HCT116 (cell line): ENCODE results near the gene ADAMTS14. TPM values are rescaled to one million over a fixed set of nuclear protein-coding genes. Genes with fewer than 3 reads are reported as not detected.
"Not testable (repeated sequence)": the region's sequence is repeated elsewhere in the genome, so short reads cannot be mapped to it uniquely, and the experiment has no call there.

Experiments
- ATAC-seq: fragments of 200-7000 bp; cut with Tn5 transposase; 2 replicates; pipeline ENCODE4 v1.9.1; 2020; ENCODE audit warnings: mild to moderate bottlenecking, moderate library complexity
- BruUV-seq: library from RNA; stranded (reverse); fragments of 400-500 nt; replicated peaks from 2 replicates; lab custom pipeline; 2021; lab: Mats Ljungman, UMichigan
- CTCF ChIA-PET: fragments of 300-600 bp; sonication (Branson Sonifier 250); formaldehyde crosslinking; loops from one replicate; lab custom pipeline; 2021; ENCODE audit warnings: antibody characterized with exemption; lab: Charles Lee
- POLR2A ChIA-PET: fragments of 300-600, 350-600 bp; sonication (Branson Sonifier 250); formaldehyde crosslinking; loops from one replicate; lab custom pipeline; 2021; ENCODE audit warnings: antibody characterized with exemption; lab: Charles Lee
- RAD21 ChIA-PET, 2 experiments: fragments of 300-600 bp; sonication (Branson Sonifier 250); formaldehyde crosslinking; loops; one replicate each; lab custom pipeline; 2023; ENCODE audit warnings: low total read pairs in 2 of 2; ENCODE audit not compliant: uncharacterized antibody in 2 of 2, unreplicated experiment in 2 of 2, low non-redundant PET in 1 of 2; lab: Charles Lee
- DNase-seq: peaks from one replicate; pipeline ENCODE4 v3.0.0-alpha.2; 2010; ENCODE audit warnings: low read depth, low spot score
- H2AFZ ChIP-seq: fragments of 200-600 bp; shearing (Covaris generic), sonication (generic); 2 replicates; pipeline ENCODE4 v1.6.1; 2017; ENCODE audit warnings: low read depth, mixed run types, mixed read lengths, antibody characterized with exemption, low read length; ENCODE audit not compliant: poor library complexity, severe bottlenecking
- H3K27ac ChIP-seq: 2 replicates; pipeline ENCODE4 v1.5.1; 2012; ENCODE audit warnings: low read depth, low read length
- H3K27me3 ChIP-seq: fragments of 200-600 bp; sonication (generic); 2 replicates; pipeline ENCODE4 v1.6.1; 2016; ENCODE audit warnings: mixed run types, low read length, mixed read lengths; ENCODE audit not compliant: insufficient read depth
- H3K36me3 ChIP-seq, 2 experiments: fragments of 200-500 bp in 1 of 2; fragments of 200-600 bp in 1 of 2; sonication (Bioruptor generic) in 1 of 2; sonication (generic) in 1 of 2; 2 replicates each; pipeline versions ENCODE4 v1.5.1 to v1.6.1; 2014 to 2016; ENCODE audit warnings: low read length in 2 of 2, inconsistent platforms in 1 of 2, mixed read lengths in 1 of 2, mixed run types in 1 of 2; ENCODE audit not compliant: insufficient read depth in 2 of 2, control insufficient read depth in 1 of 2
- H3K4me1 ChIP-seq, 2 experiments: fragments of 200-600 bp in 1 of 2; sonication (generic) in 1 of 2; 2 replicates each; pipeline versions ENCODE4 v1.5.1 to v1.6.1; 2012 to 2017; ENCODE audit warnings: low read length in 2 of 2, inconsistent platforms in 1 of 2, mild to moderate bottlenecking in 1 of 2, mixed read lengths in 1 of 2, mixed run types in 1 of 2, moderate library complexity in 1 of 2; ENCODE audit not compliant: insufficient read depth in 2 of 2, control insufficient read depth in 1 of 2
- H3K4me2 ChIP-seq: fragments of 200-600 bp; sonication (generic); 2 replicates; pipeline ENCODE4 v1.6.1; 2017; ENCODE audit warnings: mixed run types, low read length, mixed read lengths
- H3K4me3 ChIP-seq, 2 experiments: fragments of 200-600 bp in 1 of 2; sonication (generic) in 1 of 2; replicated peaks in 1 of 2; 2 replicates each; pipeline ENCODE4 v1.5.1; 2011 to 2016; ENCODE audit warnings: low read length in 2 of 2, control low read depth in 1 of 2, low read depth in 1 of 2, mild to moderate bottlenecking in 1 of 2, mixed read lengths in 1 of 2, mixed run types in 1 of 2
- H3K79me2 ChIP-seq: fragments of 200-600 bp; sonication (generic); 2 replicates; pipeline ENCODE4 v1.6.1; 2017; ENCODE audit warnings: mild to moderate bottlenecking, mixed run types, low read length, moderate library complexity, mixed read lengths; ENCODE audit not compliant: insufficient read depth
- H3K9ac ChIP-seq: fragments of 200-600 bp; sonication (generic); 2 replicates; pipeline ENCODE4 v1.6.1; 2016; ENCODE audit warnings: low read length, mixed read lengths
- H3K9me2 ChIP-seq: fragments of 200-600 bp; sonication (generic), shearing (Covaris generic); 2 replicates; pipeline ENCODE4 v1.6.1; 2017; ENCODE audit warnings: mixed run types, mild to moderate bottlenecking, moderate library complexity; ENCODE audit not compliant: insufficient read depth
- H3K9me3 ChIP-seq, 2 experiments: fragments of 200-500 bp in 1 of 2; fragments of 200-600 bp in 1 of 2; sonication (Bioruptor generic) in 1 of 2; sonication (generic) in 1 of 2; 2 replicates each; pipeline ENCODE4 v1.6.1; 2014 to 2017; ENCODE audit warnings: low read length in 2 of 2, mixed read lengths in 2 of 2, inconsistent platforms in 1 of 2, low read depth in 1 of 2, mild to moderate bottlenecking in 1 of 2, mixed run types in 1 of 2, moderate library complexity in 1 of 2; ENCODE audit not compliant: control insufficient read depth in 1 of 2, insufficient read depth in 1 of 2
- H4K20me1 ChIP-seq: fragments of 200-600 bp; sonication (generic), shearing (Covaris generic); 2 replicates; pipeline ENCODE4 v1.6.1; 2017; ENCODE audit warnings: mixed run types, mild to moderate bottlenecking, moderate library complexity; ENCODE audit not compliant: insufficient read depth
- ATF3 ChIP-seq: IDR thresholded peaks from 2 replicates; pipeline ENCODE4 v1.6.1; 2012
- CTCF ChIP-seq, 3 experiments: fragments of 200-600 bp in 1 of 3; sonication (generic) in 1 of 3; IDR thresholded peaks in 2 of 3; conservative IDR thresholded peaks in 1 of 3; 2 replicates each; pipeline ENCODE4 v1.5.1; 2012 to 2017; ENCODE audit warnings: low read depth in 2 of 3, low read length in 2 of 3, antibody characterized with exemption in 1 of 3, borderline replicate concordance in 1 of 3, control low read depth in 1 of 3, mild to moderate bottlenecking in 1 of 3, mixed read lengths in 1 of 3, mixed run types in 1 of 3, moderate library complexity in 1 of 3; ENCODE audit not compliant: insufficient read depth in 1 of 3
- ELF1 ChIP-seq: IDR thresholded peaks from 2 replicates; pipeline ENCODE4 v1.6.1; 2012; ENCODE audit warnings: low read depth, borderline replicate concordance
- EZH2phosphoT487 ChIP-seq: fragments of 200-600 bp; IDR thresholded peaks from 2 replicates; pipeline ENCODE4 v1.6.1; 2018; ENCODE audit warnings: antibody characterized with exemption, borderline replicate concordance
- FOSL1 ChIP-seq: IDR thresholded peaks from 2 replicates; pipeline ENCODE4 v1.6.1; 2012; ENCODE audit warnings: low read depth
- POLR2AphosphoS5 ChIP-seq: IDR thresholded peaks from 2 replicates; pipeline ENCODE4 v1.6.1; 2011; ENCODE audit warnings: mild to moderate bottlenecking, low read depth, low read length, moderate library complexity
- YY1 ChIP-seq: IDR thresholded peaks from 2 replicates; pipeline ENCODE4 v1.6.1; 2011; ENCODE audit warnings: low read length, low read depth, moderate library complexity, mild to moderate bottlenecking; ENCODE audit not compliant: insufficient replicate concordance; ENCODE audit errors: extremely low read depth
- ZFX ChIP-seq: fragments of 450-650 bp; IDR thresholded peaks from 2 replicates; pipeline ENCODE4 v1.6.1; 2017
- ZNF274 ChIP-seq: fragments of 200-500 bp; sonication (Bioruptor generic); IDR thresholded peaks from 2 replicates; pipeline ENCODE4 v1.6.1; 2014; ENCODE audit warnings: mild to moderate bottlenecking, low read depth, low read length, inconsistent platforms
- intact Hi-C: fragments of 100-400 bp; cut with micrococcal nuclease; formaldehyde crosslinking; loops from 2 replicates; pipeline ENCODE4 v1.10.0; 2022
- total RNA-seq: library from RNA; stranded (reverse); gene quantifications from one replicate; pipeline ENCODE4 v1.2.1, GENCODE V29; 2021; ENCODE audit not compliant: unreplicated experiment

ADAMTS14 gene
- total RNA-seq, 1 experiment from 2014 or later = 13.2 TPM

DNA sequence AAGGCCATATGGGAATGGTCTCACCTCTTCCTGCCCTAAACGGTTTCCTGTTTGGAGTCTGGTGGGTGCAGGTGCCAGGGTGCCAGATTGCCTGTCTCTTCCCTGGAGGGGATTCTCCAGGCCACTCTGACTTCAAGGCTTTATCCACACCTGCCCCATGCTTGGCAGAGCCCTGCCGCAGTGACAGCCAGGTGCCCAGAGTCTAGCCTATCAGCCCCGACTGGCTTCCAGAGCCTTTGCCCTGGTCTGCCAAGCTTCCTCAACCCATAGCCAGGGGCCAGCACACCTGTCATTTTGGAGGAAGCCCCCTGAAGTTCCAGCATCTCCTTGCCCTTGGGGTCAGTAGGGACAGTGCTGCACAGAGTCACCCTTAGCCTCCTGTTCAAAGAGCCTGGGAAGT is 91.3 kb downstream of the ADAMTS14 start:
- RAD21 ChIA-PET = no interaction called here
- no peak overlapping the region for H3K27ac ChIP-seq
- no TSS peak for BruUV-seq
- H4K20me1 ChIP-seq = no peaks in the 10 kb centered on the region
- H3K27me3 ChIP-seq = no peaks in the 10 kb centered on the region
- no peak for TF ChIP-seq CTCF (IDR thresholded peaks at IDR 0.05 in 2 of 3, conservative IDR thresholded peaks at IDR 0.05 in 1 of 3; ENCODE audit: borderline replicate concordance in 1 of 3, insufficient read depth in 1 of 3, low read depth in 2 of 3, low read length in 2 of 3)
- intact Hi-C loops = no loop called here
- H3K9me2 ChIP-seq = no peaks in the 10 kb centered on the region
- peaks cover 8 to 12% of the 10 kb centered on the region in 2 experiments; a peak in 3 of 4 replicates for H3K4me1 ChIP-seq
- no peaks in the 10 kb centered on the region for H3K79me2 ChIP-seq
- no peak overlapping the region for H2AFZ ChIP-seq
- H3K9me3 ChIP-seq = no peaks in the 10 kb centered on the region; a peak in 1 of 4 replicates
- POLR2A ChIA-PET = no interaction called here
- DNase-seq (no peak), ATAC-seq (no peak)
- no peak overlapping the region for H3K4me2 ChIP-seq
- H3K4me3 ChIP-seq = no peak overlapping the region
- CTCF ChIA-PET = no interaction called here
- no peak overlapping the region for H3K9ac ChIP-seq
- H3K36me3 ChIP-seq = no peaks in the 10 kb centered on the region

GRCh38 chr10:70765794-70766594 is 93.7 kb downstream of the ADAMTS14 start:
- CTCF ChIA-PET = no interaction called here
- no peak overlapping the region for H2AFZ ChIP-seq
- BruUV-seq = no TSS peak

DNA sequence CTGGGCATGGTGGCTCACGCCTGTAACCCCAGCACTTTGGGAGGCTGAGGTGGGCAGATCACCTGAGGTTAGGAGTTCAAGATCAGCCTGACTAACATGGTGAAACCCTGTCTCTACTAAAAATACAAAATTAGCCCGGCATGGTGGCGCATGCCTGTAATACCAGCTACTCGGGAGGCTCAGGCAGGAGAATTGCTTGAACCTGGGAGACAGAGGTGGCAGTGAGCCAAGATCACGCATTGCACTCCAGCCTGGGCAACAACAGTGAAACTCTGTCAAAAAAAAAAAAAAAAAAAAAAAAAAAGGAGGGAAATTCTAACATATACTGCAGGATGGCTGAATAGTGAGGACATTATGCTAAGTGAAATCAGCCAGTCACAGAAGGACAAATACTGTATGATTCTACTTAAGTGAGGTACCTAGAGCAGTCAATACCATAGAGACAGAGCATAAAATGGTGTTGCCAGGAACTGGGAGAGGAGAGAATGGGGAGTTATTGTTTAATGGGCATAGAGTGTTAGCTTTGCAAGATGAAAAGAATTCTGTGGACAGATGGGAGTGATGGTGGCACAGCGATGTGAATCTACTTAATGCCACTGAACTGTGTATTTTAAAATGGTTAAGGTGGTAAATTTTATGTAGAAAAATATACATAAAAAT is 95.8 kb downstream of the ADAMTS14 start:
- H3K9me2 ChIP-seq, H2AFZ ChIP-seq, ATAC-seq, H3K79me2 ChIP-seq, H3K9ac ChIP-seq, H3K27ac ChIP-seq, RAD21 ChIA-PET, BruUV-seq, intact Hi-C loops, DNase-seq, H3K27me3 ChIP-seq, H3K4me1 ChIP-seq, H4K20me1 ChIP-seq, H3K4me2 ChIP-seq, POLR2A ChIA-PET, CTCF ChIA-PET, H3K36me3 ChIP-seq, H3K4me3 ChIP-seq, H3K9me3 ChIP-seq: not testable (repeated sequence)

More at GRCh38 chr10:70765794-70766594, 93.7 kb downstream of the ADAMTS14 start:
- Histone ChIP-seq H4K20me1 (no peaks in the 10 kb centered on the region), H3K4me2 (no peak overlapping the region), H3K27me3 (no peaks in the 10 kb centered on the region), H3K9ac (no peak overlapping the region), H3K9me3 (no peaks in the 10 kb centered on the region; a peak in 1 of 4 replicates), H3K36me3 (no peaks in the 10 kb centered on the region), H3K4me3 (no peak overlapping the region), H3K27ac (no peak overlapping the region), H3K9me2 (no peaks in the 10 kb centered on the region), H3K4me1 (no peaks in the 10 kb centered on the region), H3K79me2 (no peaks in the 10 kb centered on the region)
- DNase-seq = no peak
- intact Hi-C loops = no loop called here
- no peak for ATAC-seq
- TF ChIP-seq ATF3 (no peak), ZNF274 (no peak), ZFX (no peak), ELF1 (no peak), YY1 (no peak), FOSL1 (no peak), EZH2phosphoT487 (no peak), POLR2AphosphoS5 (no peak)
- ChIA-PET POLR2A (no interaction called here), RAD21 (no interaction called here)
